GM10847 (cell line): Measurements from ENCODE around the gene STIM1.

Source experiments
- POLR2A ChIP-seq: IDR thresholded peaks from 2 replicates; pipeline ENCODE4 v1.6.1; 2011; ENCODE audit not compliant: insufficient read length; ENCODE audit errors: extremely low read depth

The STIM1 gene

DNA sequence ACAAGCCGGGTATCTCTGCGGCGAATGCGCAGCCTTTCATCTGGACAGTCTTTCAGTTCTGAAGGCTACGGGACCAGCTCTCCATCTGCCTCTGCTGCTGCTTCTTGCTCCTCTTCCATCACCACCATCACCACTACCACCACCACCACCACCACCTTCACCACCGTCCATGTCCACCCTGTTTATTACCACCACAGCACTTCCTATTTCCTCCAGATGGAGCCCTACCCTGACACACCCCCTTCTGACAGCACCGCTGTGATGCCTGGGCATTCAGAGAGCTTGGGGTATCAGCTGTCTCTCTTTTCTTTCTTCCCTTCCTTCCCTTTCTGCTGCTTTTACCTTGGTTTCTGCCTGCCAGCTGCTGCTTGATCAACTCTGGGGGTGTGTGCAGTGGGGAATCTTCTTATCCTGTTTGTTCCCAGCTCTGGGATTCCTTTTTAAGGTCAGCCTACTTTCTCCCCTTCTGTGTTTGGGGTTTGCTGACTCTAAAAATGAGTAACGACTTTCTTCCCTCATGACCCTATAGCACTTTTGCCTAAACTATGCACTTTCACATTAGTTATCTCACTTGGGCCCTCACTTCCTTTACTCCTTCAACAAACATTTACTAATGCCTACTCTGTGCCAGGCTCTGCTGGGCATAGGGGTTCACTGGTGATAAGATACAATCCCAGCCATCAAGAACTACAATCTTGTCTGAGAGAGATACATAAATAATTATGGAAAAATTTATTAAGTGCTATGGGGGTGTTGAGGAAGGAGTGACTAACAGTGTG, 231.3 kb downstream of the STIM1 start:
- TF ChIP-seq POLR2A = no peak

DNA sequence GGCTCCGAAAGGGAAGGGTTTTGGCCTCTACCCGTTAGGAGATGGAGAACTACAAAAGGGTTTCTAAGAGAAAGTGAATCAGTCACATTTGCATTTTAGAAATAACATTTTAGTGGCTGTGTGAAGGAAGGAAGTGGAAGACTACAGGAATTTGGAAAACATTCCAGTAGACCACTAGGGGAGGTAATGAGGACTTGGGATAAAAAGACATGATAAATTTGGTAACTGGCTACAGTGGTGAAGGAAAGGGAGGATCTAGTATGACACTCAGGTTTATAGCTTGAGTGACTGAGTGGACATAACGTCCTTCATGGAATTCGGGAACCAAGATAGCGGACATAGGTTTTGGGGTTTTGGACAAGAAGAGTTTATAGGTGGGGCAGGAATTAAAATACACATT, 232.1 kb downstream of the STIM1 start:
- no peak for TF ChIP-seq POLR2A

DNA sequence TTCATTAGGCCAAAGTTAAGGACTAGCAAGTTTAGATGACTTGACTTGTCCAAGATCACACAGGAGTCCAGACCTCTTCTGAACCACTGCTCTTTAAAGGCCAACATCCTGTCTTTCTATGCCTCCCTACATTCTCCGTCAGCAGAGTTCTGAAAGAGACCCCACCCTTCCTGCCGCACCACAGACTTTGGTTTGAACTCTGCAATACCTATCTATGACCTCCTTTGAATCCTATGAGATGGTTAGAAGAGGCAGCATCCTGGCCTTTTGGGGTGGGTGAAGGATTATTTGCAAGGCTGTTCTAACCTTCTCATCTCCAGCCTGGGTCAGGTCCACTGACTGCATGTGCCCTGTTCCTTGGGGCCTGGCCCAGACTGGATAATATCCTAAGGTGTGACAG, 234.8 kb downstream of the STIM1 start:
- no peak for TF ChIP-seq POLR2A

DNA sequence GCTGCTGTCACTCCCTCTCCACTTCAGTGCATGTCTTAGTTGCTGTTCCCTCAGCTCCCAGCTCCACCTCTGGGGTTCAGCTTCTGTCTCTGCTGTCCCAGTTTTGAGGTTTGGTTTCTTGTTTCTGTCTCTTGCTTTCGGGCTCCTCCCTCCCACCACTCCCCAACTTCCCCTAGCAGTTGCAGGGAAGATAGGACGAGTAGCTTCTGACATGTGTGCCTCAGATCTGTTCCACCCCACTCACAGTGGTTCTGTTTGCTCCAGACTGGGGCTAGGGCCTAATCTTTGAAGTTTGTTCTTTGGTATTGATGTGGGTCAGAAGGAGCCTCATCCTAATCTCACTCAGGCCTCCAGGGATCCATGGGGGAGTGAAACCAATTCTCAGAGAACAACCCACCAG, 236.6 kb downstream of the STIM1 start:
- no peak for TF ChIP-seq POLR2A

DNA sequence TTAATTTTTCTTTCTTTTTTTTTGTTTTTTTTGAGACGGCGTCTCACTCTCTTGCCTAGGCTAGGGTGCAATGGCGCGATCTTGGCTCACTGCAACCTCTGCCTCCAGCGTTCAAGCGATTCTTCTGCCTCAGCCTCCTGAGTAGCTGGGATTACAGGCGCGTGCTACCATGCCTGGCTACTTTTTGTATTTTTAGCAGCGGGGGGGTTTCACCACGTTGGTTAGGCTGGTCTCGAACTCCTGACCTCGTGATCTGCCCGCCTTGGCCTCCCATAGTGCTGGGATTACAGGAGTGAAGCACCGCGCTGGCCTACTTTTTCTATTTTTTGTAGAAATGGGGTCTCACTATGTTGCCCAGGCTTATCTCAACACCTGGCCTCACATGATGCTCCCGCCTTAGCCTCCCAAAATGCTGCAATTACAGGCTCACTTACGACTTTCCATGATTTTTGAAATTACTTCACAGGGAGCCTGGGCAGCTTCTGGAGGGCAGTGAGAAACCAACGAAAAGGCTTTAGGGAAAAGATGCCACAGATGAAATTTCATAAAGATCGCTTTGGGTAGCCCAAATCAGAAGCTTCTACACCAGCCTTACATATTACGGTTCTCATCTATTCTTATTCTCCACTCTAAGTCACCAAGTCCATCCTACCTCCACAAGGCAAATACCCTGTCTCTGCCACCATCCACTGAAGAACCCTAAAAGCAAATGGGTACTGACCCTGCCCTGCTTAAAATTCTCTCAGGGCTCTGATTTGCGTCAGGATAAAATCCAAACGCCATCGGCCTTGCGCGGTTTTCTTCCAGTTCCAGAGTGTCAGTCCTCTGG, 238.3 kb downstream of the STIM1 start:
- TF ChIP-seq POLR2A = no peak

DNA sequence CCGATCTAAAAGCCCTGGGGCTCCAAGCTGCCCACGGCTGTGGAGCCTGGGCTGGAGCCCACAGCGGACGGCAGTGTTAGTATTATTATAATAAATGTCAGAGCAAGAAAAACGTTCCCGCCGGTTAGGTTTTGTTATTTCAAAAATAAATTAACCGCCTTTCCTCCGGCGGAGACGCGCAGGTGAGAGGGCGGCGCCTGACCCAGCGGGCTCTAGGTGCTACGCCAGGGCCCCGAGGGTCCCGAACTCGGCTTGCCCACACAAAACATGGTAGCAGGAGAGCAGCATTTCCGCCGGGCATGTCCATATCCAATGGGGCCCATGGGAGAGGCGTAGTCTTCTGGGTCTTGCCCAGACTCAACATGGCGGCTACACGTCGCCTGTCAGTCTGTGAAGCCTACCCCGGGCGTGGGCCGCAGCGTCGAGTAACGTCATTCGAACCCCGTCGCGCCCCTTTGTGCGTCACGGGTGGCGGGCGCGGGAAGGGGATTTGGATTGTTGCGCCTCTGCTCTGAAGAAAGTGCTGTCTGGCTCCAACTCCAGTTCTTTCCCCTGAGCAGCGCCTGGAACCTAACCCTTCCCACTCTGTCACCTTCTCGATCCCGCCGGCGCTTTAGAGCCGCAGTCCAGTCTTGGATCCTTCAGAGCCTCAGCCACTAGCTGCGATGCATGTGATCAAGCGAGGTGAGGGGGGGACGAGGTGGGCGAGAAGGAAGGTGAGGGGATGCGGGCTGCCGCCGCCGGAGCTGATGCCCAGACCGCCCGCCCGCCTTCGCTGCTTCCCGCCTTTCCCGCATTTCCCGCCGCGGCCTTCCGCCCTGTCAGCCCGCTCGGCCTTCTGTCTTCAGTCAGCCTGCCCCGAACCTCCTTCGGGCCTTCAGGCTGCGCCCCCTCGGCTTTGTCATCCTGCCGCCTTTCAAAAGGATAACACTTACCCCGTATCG, 239.2 kb downstream of the STIM1 start, which contains the start of gene RRM1:
RRM1 (plus strand) TSS at position 452 of the 944 bp plus-strand sequence; CDS start at position 666, 214 bp downstream.
- TF ChIP-seq POLR2A = peak; percentile 38

DNA sequence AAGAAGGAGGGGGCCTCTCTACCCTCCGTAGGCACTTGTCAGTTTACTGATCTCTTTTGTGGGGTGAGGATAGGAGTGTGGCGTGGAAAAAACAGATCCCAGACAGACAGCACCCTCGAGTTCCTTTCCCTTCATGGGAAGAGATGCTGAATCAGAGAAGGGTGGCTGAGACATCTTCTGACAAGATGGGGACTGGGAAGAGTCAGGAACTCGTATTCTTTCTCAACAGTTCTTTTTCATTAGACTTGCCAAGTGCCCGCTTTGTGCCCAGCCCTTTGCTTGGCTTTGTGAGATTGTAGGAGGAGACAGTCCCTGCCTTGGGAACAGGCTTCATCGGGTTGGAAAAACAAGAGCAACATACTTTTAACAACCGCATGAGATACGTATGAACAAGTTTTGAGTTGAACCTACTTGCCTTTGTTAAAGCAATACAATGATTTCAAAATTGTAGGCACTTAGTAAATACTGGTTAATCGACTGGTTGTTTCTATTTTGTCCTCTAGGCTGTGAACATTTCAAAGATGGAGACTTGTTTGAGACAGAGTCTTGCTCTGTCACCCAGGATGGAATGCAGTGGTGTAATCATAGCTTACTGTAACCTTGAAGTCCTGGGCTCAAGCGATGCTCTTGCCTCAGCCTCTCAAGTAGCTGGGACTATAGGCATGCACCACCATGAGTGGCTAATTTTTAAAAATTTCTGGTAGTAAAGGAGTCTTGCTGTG, 240.2 kb downstream of the STIM1 start:
- TF ChIP-seq POLR2A = no peak

DNA sequence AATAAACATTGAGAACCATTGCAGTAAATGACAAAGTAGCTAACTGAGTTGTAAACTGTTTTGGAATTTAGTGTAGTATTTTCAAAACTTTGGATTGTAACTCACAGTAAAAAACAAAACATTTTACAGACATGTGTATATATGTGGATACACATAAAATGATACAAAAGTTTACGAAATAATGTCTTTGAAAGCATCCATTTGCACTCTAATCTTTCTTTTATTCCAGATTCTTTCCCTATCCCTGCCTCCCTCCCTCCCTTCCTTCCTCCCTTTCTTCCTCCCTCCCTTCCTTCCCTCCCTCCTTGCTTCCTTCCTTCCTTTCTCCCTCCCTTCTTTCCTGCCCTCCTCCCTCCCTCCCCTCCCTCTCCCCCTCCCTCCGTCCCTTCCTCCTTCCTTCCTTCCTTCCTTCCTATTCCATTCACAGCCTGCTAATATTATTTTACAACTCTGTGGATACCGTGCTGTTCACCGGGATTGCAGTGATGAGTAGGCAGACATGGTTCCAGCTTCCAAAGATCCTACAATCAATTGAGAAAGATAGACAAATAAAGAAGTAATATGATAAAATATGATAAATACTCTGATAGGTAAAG, 242.7 kb downstream of the STIM1 start:
- no peak for TF ChIP-seq POLR2A

DNA sequence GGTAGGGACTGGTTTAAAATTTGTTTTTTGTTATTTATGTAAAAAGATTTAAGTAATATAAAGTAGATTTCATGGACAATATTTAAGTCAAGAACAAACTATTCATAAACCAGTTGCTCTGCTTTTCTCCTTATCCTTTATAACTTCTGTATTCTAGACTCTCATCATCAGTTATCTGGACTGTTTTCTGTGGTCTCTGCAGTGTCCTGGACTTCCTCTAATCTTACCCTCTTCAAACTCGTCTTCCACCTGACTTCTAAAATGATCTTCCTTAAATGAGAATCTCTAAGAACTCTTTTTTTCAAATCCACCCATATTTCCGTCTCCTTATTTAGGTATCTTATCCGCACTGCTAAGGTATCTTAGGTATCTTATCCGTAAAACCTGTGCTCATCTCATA, 247.2 kb downstream of the STIM1 start:
- no peak for TF ChIP-seq POLR2A

DNA sequence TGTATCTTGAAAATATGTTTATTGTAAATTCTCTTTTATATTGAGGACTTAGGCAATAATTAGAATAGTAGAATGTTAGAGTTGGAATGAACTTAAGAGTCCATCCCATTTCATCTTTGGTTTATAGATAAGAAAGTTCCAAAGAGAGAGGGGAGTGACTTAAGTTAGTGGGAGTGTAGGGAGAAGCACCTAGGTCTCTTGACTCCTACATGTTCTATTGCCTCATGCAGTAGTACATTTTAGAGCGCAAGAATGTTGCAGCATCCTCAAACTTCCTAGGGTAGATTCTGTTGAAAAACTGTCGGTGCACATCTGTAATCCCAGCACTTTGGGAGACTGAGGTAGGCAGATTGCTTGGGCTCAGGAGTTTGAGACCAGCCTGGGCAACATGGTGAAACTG, 247.8 kb downstream of the STIM1 start:
- no peak for TF ChIP-seq POLR2A

DNA sequence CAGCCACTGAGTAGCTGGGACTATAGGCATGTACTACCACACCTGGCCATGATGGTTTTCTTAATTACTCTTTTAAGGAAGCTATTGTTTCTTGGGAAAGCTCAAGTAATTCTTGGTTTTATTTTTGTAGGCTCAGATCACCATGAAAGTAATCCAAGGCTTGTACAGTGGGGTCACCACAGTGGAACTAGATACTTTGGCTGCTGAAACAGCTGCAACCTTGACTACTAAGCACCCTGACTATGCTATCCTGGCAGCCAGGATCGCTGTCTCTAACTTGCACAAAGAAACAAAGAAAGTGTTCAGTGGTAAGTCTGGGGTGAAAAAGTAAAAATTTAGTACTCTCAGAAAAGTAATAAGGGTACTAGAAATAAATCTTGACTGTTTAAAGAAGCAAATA, 250.5 kb downstream of the STIM1 start:
- no peak for TF ChIP-seq POLR2A

DNA sequence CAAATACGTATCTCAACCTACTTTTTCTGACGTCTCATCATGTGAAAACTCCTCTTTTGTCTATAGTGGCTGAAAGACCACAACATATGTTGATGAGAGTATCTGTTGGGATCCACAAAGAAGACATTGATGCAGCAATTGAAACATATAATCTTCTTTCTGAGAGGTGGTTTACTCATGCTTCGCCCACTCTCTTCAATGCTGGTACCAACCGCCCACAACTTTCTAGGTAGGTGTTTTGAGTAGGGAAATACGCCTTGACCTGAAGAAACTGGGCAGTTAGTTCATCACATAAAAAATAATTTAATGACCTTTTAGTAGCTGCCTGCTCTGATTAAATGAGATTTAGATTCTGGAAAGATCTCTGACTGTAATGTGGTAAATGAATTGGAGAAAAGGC, 256.4 kb downstream of the STIM1 start:
- no peak for TF ChIP-seq POLR2A

DNA sequence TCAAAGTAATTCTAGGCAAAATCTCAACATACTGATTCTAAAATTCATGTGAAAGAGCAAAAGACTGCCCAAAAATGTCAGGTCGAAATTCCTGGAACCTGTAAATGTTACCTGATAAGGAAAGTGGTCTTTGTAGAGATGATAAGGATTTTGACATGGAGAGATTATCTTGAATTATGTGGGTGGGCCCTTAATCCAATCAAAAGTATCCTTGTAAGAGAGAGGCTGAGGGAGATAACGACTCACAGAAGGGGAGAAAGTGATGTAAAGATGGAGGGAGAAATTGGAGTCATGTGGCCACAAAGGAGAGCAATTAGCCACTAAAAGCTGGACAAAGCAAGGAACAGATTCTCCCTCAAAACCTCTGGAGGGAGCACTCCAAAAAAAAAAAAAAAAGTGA, 259.7 kb downstream of the STIM1 start:
- no peak for TF ChIP-seq POLR2A

DNA sequence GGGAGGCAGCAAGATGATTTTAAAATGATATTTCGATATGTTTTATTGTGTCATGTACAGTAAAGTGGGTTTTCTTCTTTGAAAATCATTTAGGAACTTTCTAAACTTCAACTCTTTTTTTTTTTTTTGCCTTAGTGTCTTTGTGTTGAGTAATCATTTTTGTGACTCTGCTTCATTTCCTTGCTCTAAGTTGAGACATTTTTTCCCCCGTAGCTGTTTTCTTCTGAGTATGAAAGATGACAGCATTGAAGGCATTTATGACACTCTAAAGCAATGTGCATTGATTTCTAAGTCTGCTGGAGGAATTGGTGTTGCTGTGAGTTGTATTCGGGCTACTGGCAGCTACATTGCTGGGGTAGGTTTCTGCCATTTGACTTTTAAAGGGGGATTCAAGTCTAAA, 262.6 kb downstream of the STIM1 start:
- TF ChIP-seq POLR2A = no peak
